HG03354 (cell line): ENCODE results near the gene SMIM12.

Source experiments
- ATAC-seq: cut with Tn5 transposase; IDR thresholded peaks from one replicate; pipeline ENCODE4 v1.9.1; 2021; ENCODE audit warnings: mild to moderate bottlenecking; ENCODE audit not compliant: unreplicated experiment, poor library complexity, severe bottlenecking

Gene SMIM12

GRCh38 chr1:34859446-34860200, at the start of gene SMIM12:
Gene SMIM12 (minus strand): TSS chr1:34859749. CDS start chr1:34855977, 3,772 bp downstream.
- peak; percentile 97 for ATAC-seq

- no peak for ATAC-seq
Measured at GRCh38 chr1:34908369-34908768, 48.8 kb upstream of the SMIM12 start.

GRCh38 chr1:34907487-34908090, 48.0 kb upstream of the SMIM12 start:
- ATAC-seq, result no peak

GRCh38 chr1:34906756-34907155, 47.2 kb upstream of the SMIM12 start:
- no peak for ATAC-seq

GRCh38 chr1:34906222-34906621, 46.7 kb upstream of the SMIM12 start:
- ATAC-seq, result no peak

- no peak for ATAC-seq
Measured at GRCh38 chr1:34905098-34905459, 45.5 kb upstream of the SMIM12 start.

GRCh38 chr1:34904236-34905097, 44.9 kb upstream of the SMIM12 start:
- no peak for ATAC-seq

GRCh38 chr1:34901919-34902318, 42.4 kb upstream of the SMIM12 start:
- no peak for ATAC-seq

GRCh38 chr1:34900775-34901502, 41.4 kb upstream of the SMIM12 start:
- no peak for ATAC-seq

- ATAC-seq, result no peak
Measured at GRCh38 chr1:34899906-34900305, 40.4 kb upstream of the SMIM12 start.

- ATAC-seq, result no peak
Measured at GRCh38 chr1:34899471-34899870, 39.9 kb upstream of the SMIM12 start.

- ATAC-seq, result no peak
Measured at GRCh38 chr1:34898330-34898761, 38.8 kb upstream of the SMIM12 start.

GRCh38 chr1:34896612-34897011, 37.1 kb upstream of the SMIM12 start:
- ATAC-seq, result no peak

GRCh38 chr1:34889705-34890104, 30.2 kb upstream of the SMIM12 start:
- ATAC-seq, result no peak

- ATAC-seq, result no peak
Measured at GRCh38 chr1:34887593-34887992, 28.0 kb upstream of the SMIM12 start.

GRCh38 chr1:34885405-34886247, 26.1 kb upstream of the SMIM12 start:
- ATAC-seq, result no peak

GRCh38 chr1:34884961-34885360, 25.4 kb upstream of the SMIM12 start:
- no peak for ATAC-seq

GRCh38 chr1:34884536-34884935, 25.0 kb upstream of the SMIM12 start:
- no peak for ATAC-seq

- no peak for ATAC-seq
Measured at GRCh38 chr1:34879230-34879629, 19.7 kb upstream of the SMIM12 start.
